SK-N-MC (cell line): Measurements from ENCODE around the gene INHBB.

Source experiments
- DNase-seq: peaks from one replicate; pipeline ENCODE4 v3.0.0-alpha.2; 2011; ENCODE audit warnings: low read depth, low spot score
- H3K27ac ChIP-seq: fragments of 200-600 bp; sonication (generic); 2 replicates; pipeline ENCODE4 v1.5.1; 2016; ENCODE audit warnings: mixed run types
- H3K36me3 ChIP-seq: fragments of 200-600 bp; sonication (generic); 2 replicates; pipeline ENCODE4 v1.6.1; 2017; ENCODE audit warnings: antibody characterized with exemption, low read length, mixed read lengths; ENCODE audit not compliant: insufficient read depth
- H3K4me3 ChIP-seq: fragments of 200-600 bp; sonication (generic); 2 replicates; pipeline ENCODE4 v1.5.1; 2016
- H3K9ac ChIP-seq: fragments of 200-600 bp; sonication (generic); 2 replicates; pipeline ENCODE4 v1.8.0; 2017; ENCODE audit warnings: mixed run types, mixed read lengths; ENCODE audit not compliant: insufficient read length
- H3K9me3 ChIP-seq: fragments of 200-600 bp; sonication (generic); 2 replicates; pipeline ENCODE4 v1.6.1; 2017; ENCODE audit warnings: low read depth, mild to moderate bottlenecking, antibody characterized with exemption, low read length, moderate library complexity, mixed read lengths
- EZH2 ChIP-seq: fragments of 200-600 bp; sonication (generic); IDR thresholded peaks from one replicate; pipeline ENCODE4 v1.6.1; 2017; ENCODE audit warnings: antibody characterized with exemption
- FOXP2 ChIP-seq: optimal IDR thresholded peaks from 2 replicates; pipeline ENCODE3; 2011; ENCODE audit warnings: mild to moderate bottlenecking, moderate library complexity; ENCODE audit not compliant: insufficient read depth; ENCODE audit errors: extremely low read length, control extremely low read depth
- POLR2AphosphoS5 ChIP-seq: IDR thresholded peaks from 2 replicates; pipeline ENCODE4 v1.6.1; 2012; ENCODE audit warnings: mild to moderate bottlenecking, low read depth, low read length, borderline replicate concordance

Gene INHBB

DNA sequence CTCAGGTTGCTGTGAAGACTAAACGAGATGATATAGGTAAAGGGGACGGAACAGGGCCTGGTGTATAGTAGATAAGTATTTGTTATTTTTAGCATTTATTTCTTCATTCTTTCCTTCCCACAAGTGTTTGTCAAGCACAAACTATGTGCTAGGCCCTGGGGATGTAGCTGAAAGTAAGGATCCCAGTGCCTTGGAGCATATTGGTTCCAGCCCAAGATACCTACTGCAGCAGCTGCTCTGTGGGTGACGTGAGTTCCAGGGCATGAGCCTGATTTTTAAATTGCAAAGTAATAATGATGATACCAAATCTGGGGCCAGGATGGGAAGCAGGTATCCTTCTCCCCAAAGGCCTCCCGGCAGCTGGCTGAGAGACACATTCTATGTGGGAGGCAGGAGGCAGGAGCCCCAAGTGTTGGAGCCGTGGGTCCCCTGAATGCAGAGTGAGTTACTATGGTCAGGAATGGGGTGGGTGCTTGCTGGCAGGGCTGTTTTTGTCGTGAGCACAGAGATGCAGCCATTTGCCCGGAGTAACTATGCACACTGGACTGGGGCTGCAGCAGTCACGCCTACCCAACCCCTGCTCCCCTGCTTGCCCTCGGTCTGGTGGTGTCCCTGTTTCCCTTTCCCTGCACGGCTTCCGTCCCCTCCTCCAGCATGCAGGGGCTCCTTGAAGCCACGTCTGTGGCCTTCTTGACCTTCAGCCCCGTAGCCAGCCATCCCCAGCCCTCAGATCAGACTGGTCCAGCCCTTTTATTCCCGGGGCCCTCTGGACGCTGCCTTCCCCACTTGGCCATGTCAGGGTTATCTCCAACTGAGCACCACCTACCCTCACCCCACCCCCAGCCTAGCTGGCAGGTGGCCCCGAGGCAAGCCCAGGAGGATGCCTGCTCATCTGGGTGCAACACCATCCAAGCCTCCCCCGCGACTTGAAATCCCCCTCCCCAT lies 52.4 kb downstream of the INHBB start:
- Histone ChIP-seq H3K9me3 (no peaks in the 10 kb centered on the region), H3K36me3 (no peaks in the 10 kb centered on the region), H3K27ac (no peak overlapping the region), H3K9ac (no peak overlapping the region), H3K4me3 (no peak overlapping the region)
- TF ChIP-seq FOXP2 (no peak), POLR2AphosphoS5 (no peak), EZH2 (no peak)
- no peak for DNase-seq

DNA sequence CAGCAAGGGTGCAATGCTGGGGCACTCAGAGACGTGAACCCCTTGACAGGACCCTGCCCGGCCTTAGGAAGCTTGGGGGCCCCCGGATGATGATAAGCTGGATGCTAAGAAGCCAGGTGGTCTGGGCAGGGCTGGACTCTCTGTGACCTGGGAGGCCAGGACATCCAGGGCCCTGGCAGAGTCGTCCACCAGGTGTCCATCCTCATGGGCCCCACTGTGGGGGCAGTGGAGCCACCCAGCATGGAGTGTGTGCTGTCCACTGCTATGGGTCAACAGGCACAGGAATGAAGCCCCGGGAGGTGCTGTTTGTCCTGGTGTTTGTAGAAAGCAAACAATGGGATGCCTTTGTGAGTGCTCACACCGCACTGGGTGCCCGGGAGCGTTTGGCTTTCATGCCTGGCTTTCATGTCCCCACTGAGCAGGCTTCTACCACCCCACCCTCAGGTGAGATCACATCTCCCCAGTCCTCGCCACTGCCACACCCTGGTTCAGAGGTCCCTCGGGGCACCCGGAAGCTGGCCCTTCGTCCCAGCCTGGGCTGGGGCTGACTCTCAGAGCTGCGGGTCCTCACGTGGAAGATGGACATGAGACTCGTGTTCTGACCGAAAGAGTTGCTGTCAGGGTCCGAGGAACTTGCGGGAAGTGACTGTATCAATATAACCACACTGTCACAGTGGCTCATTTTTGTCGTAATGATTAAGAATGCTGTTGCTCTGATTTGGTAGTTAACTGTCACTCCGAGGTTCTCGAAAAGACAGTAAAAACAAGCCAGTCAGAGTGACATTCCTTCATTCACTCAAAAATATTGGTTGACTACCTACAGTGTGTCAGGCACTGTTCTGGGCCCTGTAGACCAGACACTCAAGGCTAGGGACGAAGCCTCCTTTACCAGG lies 53.3 kb downstream of the INHBB start:
- TF ChIP-seq FOXP2 (no peak), EZH2 (no peak), POLR2AphosphoS5 (no peak)
- no peaks in the 10 kb centered on the region for H3K36me3 ChIP-seq
- no peak for DNase-seq
- no peak overlapping the region for H3K9ac ChIP-seq
- no peaks in the 10 kb centered on the region for H3K9me3 ChIP-seq
- no peak overlapping the region for H3K4me3 ChIP-seq
- H3K27ac ChIP-seq: no peak overlapping the region

DNA sequence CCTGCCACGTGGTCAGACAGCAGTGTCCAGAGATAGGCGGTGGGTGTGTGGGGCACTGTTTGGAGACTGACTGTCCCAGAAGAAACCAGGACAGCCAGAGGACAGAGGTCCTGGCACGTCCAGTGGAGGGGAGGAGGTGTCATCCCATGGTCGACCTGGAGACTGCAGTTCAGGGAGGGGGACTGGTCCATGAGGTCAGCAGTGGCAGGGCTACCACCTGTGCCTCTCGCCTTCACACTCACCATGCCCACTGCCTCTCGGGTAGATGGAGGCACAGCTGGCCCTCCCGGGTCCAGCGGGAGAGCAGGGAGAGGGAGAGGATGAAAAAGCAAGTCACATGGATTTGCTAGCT lies 53.9 kb downstream of the INHBB start:
- TF ChIP-seq EZH2 (no peak), POLR2AphosphoS5 (no peak), FOXP2 (no peak)
- no peaks in the 10 kb centered on the region for H3K36me3 ChIP-seq
- no peak overlapping the region for H3K9ac ChIP-seq
- H3K4me3 ChIP-seq: no peak overlapping the region
- no peaks in the 10 kb centered on the region for H3K9me3 ChIP-seq
- no peak for DNase-seq
- no peak overlapping the region for H3K27ac ChIP-seq

DNA sequence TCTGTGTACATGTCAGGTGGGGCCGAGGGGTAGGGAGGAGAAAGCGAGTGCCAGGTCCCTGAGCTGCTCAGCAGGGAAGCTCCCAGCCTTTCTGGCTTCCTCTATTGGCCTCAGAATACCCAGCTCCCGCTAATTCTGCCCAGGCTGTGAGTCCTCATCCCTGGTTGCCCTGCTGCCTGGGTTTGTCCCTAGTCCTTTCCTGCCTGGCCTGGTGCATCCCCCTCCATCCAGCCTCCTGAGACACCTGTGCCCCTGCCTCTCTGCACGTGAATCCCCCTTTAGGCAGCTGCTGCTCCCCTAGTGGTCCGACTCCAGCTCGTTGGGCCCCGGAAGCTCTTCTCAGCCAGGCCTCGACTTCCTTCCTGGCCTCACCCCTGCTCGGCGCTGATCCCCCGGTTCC lies 54.6 kb downstream of the INHBB start:
- H3K27ac ChIP-seq: no peak overlapping the region
- no peaks in the 10 kb centered on the region for H3K36me3 ChIP-seq
- no peaks in the 10 kb centered on the region for H3K9me3 ChIP-seq
- no peak overlapping the region for H3K4me3 ChIP-seq
- no peak for DNase-seq
- no peak for TF ChIP-seq EZH2
- no peak for TF ChIP-seq FOXP2
- no peak for TF ChIP-seq POLR2AphosphoS5
- no peak overlapping the region for H3K9ac ChIP-seq
